ENCODE results near the gene PRDX5. TPM values are rescaled to one million over a fixed set of nuclear protein-coding genes. Genes with fewer than 3 reads are reported as not detected.
A peak's percentile ranks its signal among the peaks of the same experiment; 100 is the strongest.

The PRDX5 gene
- total RNA-seq, 2 experiments from 2014 or later, result 31.7 to 33.1 TPM

DNA sequence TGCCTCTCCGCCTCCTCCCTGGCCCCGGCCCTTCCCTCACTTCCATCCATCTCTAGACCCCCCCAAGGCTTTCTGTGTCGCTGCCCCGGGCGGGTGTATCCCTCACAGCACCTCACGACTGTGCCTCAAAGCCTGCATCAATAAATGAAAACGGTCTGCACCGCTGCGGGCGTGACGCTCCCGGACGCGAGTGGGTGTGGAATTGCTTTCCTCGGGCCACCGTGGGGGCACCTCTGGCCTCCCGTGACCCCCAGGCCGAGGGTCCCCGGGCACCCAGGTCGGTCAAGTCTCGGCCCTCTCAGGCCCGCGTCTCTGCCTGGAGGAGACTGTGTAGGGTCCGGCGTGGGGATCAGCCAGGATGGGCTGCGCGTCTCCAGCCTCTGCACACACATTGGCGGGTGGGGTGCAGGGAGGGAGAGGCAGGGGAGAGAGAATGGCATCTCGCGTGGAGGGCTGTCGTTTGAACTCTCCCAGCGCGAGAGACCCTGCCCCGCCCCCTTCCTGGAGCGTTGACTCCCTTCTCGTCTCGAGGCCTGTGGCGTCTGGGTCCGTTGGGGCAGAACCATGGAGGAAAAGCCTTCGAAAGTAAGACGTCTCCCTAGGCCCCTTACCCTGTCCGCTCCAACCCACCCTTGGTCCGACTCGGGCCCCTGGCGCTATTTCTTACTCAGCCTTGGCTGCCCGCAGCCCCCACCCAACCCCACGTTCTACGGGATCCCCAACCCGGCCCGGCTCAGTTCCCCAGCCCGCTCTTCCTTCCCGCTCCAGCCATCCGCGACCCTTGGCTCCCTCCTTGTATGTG lies 17.9 kb upstream of the PRDX5 start, which contains the start of gene CATSPERZ:
CATSPERZ (plus strand) TSS at position 512 of the 802 bp plus-strand sequence; CDS start at position 565, 53 bp downstream.
- no peaks in the 10 kb centered on the region for H3K9me3 Mint-ChIP-seq
- TF ChIP-seq, protein P1, sequence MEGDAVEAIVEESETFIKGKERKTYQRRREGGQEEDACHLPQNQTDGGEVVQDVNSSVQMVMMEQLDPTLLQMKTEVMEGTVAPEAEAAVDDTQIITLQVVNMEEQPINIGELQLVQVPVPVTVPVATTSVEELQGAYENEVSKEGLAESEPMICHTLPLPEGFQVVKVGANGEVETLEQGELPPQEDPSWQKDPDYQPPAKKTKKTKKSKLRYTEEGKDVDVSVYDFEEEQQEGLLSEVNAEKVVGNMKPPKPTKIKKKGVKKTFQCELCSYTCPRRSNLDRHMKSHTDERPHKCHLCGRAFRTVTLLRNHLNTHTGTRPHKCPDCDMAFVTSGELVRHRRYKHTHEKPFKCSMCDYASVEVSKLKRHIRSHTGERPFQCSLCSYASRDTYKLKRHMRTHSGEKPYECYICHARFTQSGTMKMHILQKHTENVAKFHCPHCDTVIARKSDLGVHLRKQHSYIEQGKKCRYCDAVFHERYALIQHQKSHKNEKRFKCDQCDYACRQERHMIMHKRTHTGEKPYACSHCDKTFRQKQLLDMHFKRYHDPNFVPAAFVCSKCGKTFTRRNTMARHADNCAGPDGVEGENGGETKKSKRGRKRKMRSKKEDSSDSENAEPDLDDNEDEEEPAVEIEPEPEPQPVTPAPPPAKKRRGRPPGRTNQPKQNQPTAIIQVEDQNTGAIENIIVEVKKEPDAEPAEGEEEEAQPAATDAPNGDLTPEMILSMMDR (IDR thresholded peaks at IDR 0.05), result no peak
- peaks cover 33% of the 10 kb centered on the region for H3K4me1 Mint-ChIP-seq (ENCODE audit: low read depth)
- POLR2A ChIA-PET, result interaction anchor here (0.8 to 7.6 kb wide), 9 partner anchors 10 to 114 kb away, joined by 3 to 105 read pairs (median 6); partner anchors contain the start of genes BAD, FERMT3, FKBP2 and NUDT22
- H3K4me3 Mint-ChIP-seq, result peak within 1 kb of the TSS; percentile 74
- peaks cover 75% of the 10 kb centered on the region for H3K27me3 Mint-ChIP-seq
- Histone ChIP-seq H3K27ac (ENCODE audit: low read depth in 1 of 2, low read length in 2 of 2) (no peak within 1 kb of the TSS), H3K4me1 (ENCODE audit: insufficient read depth, low read length) (peaks cover 52% of the 10 kb centered on the region), H3K27me3 (ENCODE audit: control insufficient read depth in 1 of 2, insufficient read depth in 2 of 2, low read length in 2 of 2) (peaks cover 67 to 68% of the 10 kb centered on the region in 2 experiments), H3K9me3 (ENCODE audit: control insufficient read depth in 1 of 2, insufficient read depth in 1 of 2, low read length in 2 of 2) (peaks cover 0 to 20% of the 10 kb centered on the region in 2 experiments), H3K4me3 (ENCODE audit: low read length) (peak within 1 kb of the TSS; percentile 36), H3K36me3 (ENCODE audit: insufficient read depth, low read length) (no peaks in the 10 kb centered on the region)
- CTCF ChIA-PET, result interaction anchor here (0.7 to 6.0 kb wide), 17 partner anchors 11 to 113 kb away, joined by 3 to 123 read pairs (median 4); partner anchors contain the start of genes BAD, CCDC88B, FERMT3 and GPR137
- intact Hi-C loops (cut with DNase I, micrococcal nuclease), result loop anchor here in 1 of 2 experiments (5.0 to 10.0 kb wide), 3 partner anchors 113 to 463 kb away; partner anchors contain the start of genes MARK2 and STIP1
- no peaks in the 10 kb centered on the region for H3K36me3 Mint-ChIP-seq (ENCODE audit: low read depth)
- H3K27ac Mint-ChIP-seq, result peak within 1 kb of the TSS; percentile 27
- no peak for ATAC-seq (ENCODE audit: poor library complexity)
- DNase-seq, result peak in 4 of 14 experiments; percentile 14 to 62 (median 50)

DNA sequence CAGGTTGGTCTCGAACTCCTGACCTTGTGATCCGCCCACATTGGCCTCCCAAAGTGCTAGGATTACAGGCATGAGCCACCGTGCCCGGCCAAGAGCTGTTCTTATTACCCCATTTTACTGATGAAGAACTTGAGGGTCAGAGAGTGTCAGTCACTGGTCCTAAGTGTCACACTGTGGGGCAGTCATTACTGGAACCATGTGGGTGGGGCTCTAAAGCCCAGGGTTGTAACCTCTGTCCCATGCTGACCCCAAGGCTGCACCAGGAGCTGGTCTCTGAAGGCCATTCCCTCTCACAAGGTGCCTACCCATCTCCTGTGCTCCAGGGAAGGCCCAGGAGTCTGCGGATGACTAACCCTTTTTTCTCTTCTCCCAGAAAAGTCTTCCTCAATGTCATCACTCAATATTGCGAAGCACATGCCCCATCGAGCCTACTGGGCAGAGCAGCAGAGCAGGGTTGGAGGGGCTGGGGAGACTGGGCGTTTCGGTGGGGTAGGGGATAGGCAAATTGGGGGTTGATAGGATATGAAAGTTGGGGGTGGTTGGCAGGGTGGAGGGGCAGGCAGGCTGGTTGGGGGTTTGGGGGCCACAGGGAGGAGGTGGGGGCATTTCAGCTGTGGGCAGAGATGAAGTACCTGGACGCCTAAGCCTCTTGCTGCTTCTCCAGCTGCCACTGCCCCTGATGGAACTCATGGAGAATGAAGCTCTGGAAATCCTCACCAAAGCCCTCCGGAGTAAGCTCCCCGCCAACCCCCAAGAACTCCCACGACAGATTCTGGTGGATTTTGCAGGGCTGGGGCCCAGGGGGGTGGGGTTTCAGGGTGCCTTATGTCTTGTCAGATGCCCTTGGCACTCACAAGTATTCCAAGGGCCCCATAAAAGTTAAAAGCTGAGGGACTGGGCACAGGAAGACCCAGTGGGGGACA lies 14.6 kb upstream of the PRDX5 start:
- Histone ChIP-seq H3K4me3 (ENCODE audit: low read length) (no peak overlapping the region), H3K9me3 (ENCODE audit: control insufficient read depth in 1 of 2, insufficient read depth in 1 of 2, low read length in 2 of 2) (peaks cover 0 to 20% of the 10 kb centered on the region in 2 experiments), H3K27ac (ENCODE audit: low read depth in 1 of 2, low read length in 2 of 2) (peak overlapping the region in 1 of 2 donors; percentile 93), H3K27me3 (ENCODE audit: control insufficient read depth in 1 of 2, insufficient read depth in 2 of 2, low read length in 2 of 2) (peaks cover 35 to 36% of the 10 kb centered on the region in 2 experiments), H3K4me1 (ENCODE audit: insufficient read depth, low read length) (peaks cover 61% of the 10 kb centered on the region), H3K36me3 (ENCODE audit: insufficient read depth, low read length) (peaks cover 5% of the 10 kb centered on the region)
- ATAC-seq (ENCODE audit: poor library complexity) (no peak), DNase-seq (peak in 1 of 14 experiments; percentile 47)
- H3K4me3 Mint-ChIP-seq, result peak overlapping the region; percentile 98
- peak overlapping the region; percentile 96 for H3K27ac Mint-ChIP-seq
- no peaks in the 10 kb centered on the region for H3K9me3 Mint-ChIP-seq
- intact Hi-C loops (cut with DNase I, micrococcal nuclease), result loop anchor here (1.0 to 10.0 kb wide), 11 partner anchors 17 to 466 kb away; partner anchors contain the start of genes FKBP2 (in 1 of the 2), GPR137 (in 1 of the 2), MARK2 (in 1 of the 2) and PLCB3 (in 1 of the 2)
- ChIA-PET CTCF (interaction anchor here (0.6 to 6.0 kb wide), 16 partner anchors 14 to 442 kb away, joined by 3 to 123 read pairs (median 8); partner anchors contain the start of genes BAD, FERMT3, GPR137 and NUDT22), POLR2A (interaction anchor here (0.6 to 7.6 kb wide), 13 partner anchors 13 to 1576 kb away, joined by 3 to 105 read pairs (median 9); partner anchors contain the start of genes BAD, FERMT3, FKBP2 and GPR137)
- TF ChIP-seq, protein P1 (IDR thresholded peaks at IDR 0.05), result no peak
- peaks cover 7% of the 10 kb centered on the region for H3K36me3 Mint-ChIP-seq (ENCODE audit: low read depth)
- H3K27me3 Mint-ChIP-seq, result peaks cover 43% of the 10 kb centered on the region
- peaks cover 42% of the 10 kb centered on the region for H3K4me1 Mint-ChIP-seq (ENCODE audit: low read depth)
